IPS-NIHi11 (cell line): ENCODE measurements around the gene TMC8.
"Not testable (repeated sequence)": the region's sequence is repeated elsewhere in the genome, so short reads cannot be mapped to it uniquely, and the experiment has no call there.

Experiments
- DNase-seq: peaks from one replicate; pipeline ENCODE4 v3.0.0; 2012; ENCODE audit warnings: mixed read lengths, low spot score

The TMC8 gene

GRCh38 chr17:78110363-78111015 is 20.1 kb upstream of the TMC8 start:
- no peak for DNase-seq

- no peak for DNase-seq
These were observed 19.4 kb upstream of the TMC8 start for GRCh38 chr17:78111016-78111726.

- no peak for DNase-seq
These were observed 18.6 kb upstream of the TMC8 start for GRCh38 chr17:78111727-78112517.

GRCh38 chr17:78112518-78113471 is 17.8 kb upstream of the TMC8 start:
- peak; percentile 99 for DNase-seq

- DNase-seq = no peak
These were observed 16.5 kb upstream of the TMC8 start for GRCh38 chr17:78113804-78114785.

- DNase-seq = no peak
These were observed 15.5 kb upstream of the TMC8 start for GRCh38 chr17:78114831-78115723.

- DNase-seq = not testable (repeated sequence)
These were observed 14.8 kb upstream of the TMC8 start for GRCh38 chr17:78115803-78116202.

- DNase-seq = no peak
These were observed 14.2 kb upstream of the TMC8 start for GRCh38 chr17:78116411-78116810.

GRCh38 chr17:78117027-78117981 is 13.3 kb upstream of the TMC8 start:
- peak; percentile 75 for DNase-seq

- DNase-seq = no peak
These were observed 11.8 kb upstream of the TMC8 start for GRCh38 chr17:78118801-78119241.

GRCh38 chr17:78120537-78120936 is 10.0 kb upstream of the TMC8 start:
- no peak for DNase-seq

- no peak for DNase-seq
These were observed 9.4 kb upstream of the TMC8 start for GRCh38 chr17:78120971-78121800.

GRCh38 chr17:78121801-78122215 is 8.8 kb upstream of the TMC8 start:
- no peak for DNase-seq

- no peak for DNase-seq
These were observed 8.2 kb upstream of the TMC8 start for GRCh38 chr17:78122216-78122930.

GRCh38 chr17:78122931-78123249 is 7.7 kb upstream of the TMC8 start:
- DNase-seq = no peak

- DNase-seq = no peak
These were observed 7.2 kb upstream of the TMC8 start for GRCh38 chr17:78123258-78123929.
